Measurements from ENCODE around the gene NUCKS1. TPM values are rescaled to one million over a fixed set of nuclear protein-coding genes. Genes with fewer than 3 reads are reported as not detected.

NUCKS1 gene
- total and polyA plus RNA-seq, 2 of the 13 experiments (the other 11 are each of a cell fraction or from before 2014, with no cell fraction given): 35.5 to 117 TPM

- TF ChIP-seq ISL2 (CRISPR knock-in tag; IDR thresholded peaks at IDR 0.05) (0 out of 2 replicates have a peak, but pooled peaks have one; percentile 29), RBM39 (IDR thresholded peaks at IDR 0.05; ENCODE audit: low read depth, low read length, poor library complexity, severe bottlenecking) (no peak), ZBTB7A (CRISPR knock-in tag; IDR thresholded peaks at IDR 0.05) (no peak), ZFP37 (CRISPR knock-in tag; IDR thresholded peaks at IDR 0.05; ENCODE audit: borderline replicate concordance) (no peak), CSRNP1 (CRISPR knock-in tag; IDR thresholded peaks at IDR 0.05) (no peak), ZNF7 (CRISPR knock-in tag; IDR thresholded peaks at IDR 0.05) (no peak), ASH2L (IDR thresholded peaks at IDR 0.05; ENCODE audit: insufficient read length, low read depth, low read length) (no peak), HNF4A (CRISPR knock-in tag; IDR thresholded peaks at IDR 0.05) (peak; percentile 59), MTA1 (CRISPR knock-in tag; IDR thresholded peaks at IDR 0.05; ENCODE audit: borderline replicate concordance) (no peak), SP1 (IDR thresholded peaks at IDR 0.05) (no peak), SP1 (CRISPR knock-in tag; IDR thresholded peaks at IDR 0.05) (no peak), ZMAT3 (CRISPR knock-in tag; conservative IDR thresholded peaks at IDR 0.05) (no peak), TFE3 (CRISPR knock-in tag; IDR thresholded peaks at IDR 0.05) (no peak), FOSL2 (CRISPR knock-in tag; IDR thresholded peaks at IDR 0.05) (0 out of 2 replicates have a peak, but pooled peaks have one; percentile 17), ZMYM2 (CRISPR knock-in tag; IDR thresholded peaks at IDR 0.05) (peak; percentile 48; the same call in 1 of the 2 replicates), ZNF256 (CRISPR knock-in tag; conservative IDR thresholded peaks at IDR 0.05) (no peak), FOXM1 (CRISPR knock-in tag; IDR thresholded peaks at IDR 0.05) (no peak), NR2F1 (CRISPR knock-in tag; IDR thresholded peaks at IDR 0.05) (no peak), ZNF780A (CRISPR knock-in tag; IDR thresholded peaks at IDR 0.05) (no peak), TBP (CRISPR knock-in tag; IDR thresholded peaks at IDR 0.05) (no peak), NR2F6 (IDR thresholded peaks at IDR 0.05) (no peak), NR2F6 (CRISPR knock-in tag; IDR thresholded peaks at IDR 0.05) (0 out of 2 replicates have a peak, but pooled peaks have one; percentile 9), ZNF18 (CRISPR knock-in tag; IDR thresholded peaks at IDR 0.05; ENCODE audit: insufficient replicate concordance) (no peak), EHMT2 (IDR thresholded peaks at IDR 0.05; ENCODE audit: borderline replicate concordance, low read depth, low read length) (no peak), WIZ (CRISPR knock-in tag; IDR thresholded peaks at IDR 0.05) (no peak), MBNL3 (CRISPR knock-in tag; conservative IDR thresholded peaks at IDR 0.05) (no peak), ZMYM3 (CRISPR knock-in tag; IDR thresholded peaks at IDR 0.05) (peak; percentile 58), NFE2 (CRISPR knock-in tag; IDR thresholded peaks at IDR 0.05) (no peak), ZNF230 (CRISPR knock-in tag; IDR thresholded peaks at IDR 0.05) (no peak), ZNF737 (CRISPR knock-in tag; IDR thresholded peaks at IDR 0.05; ENCODE audit: borderline replicate concordance) (no peak)
Observed at GRCh38 chr1:205726619-205727125, 23.3 kb downstream of the NUCKS1 start (continued).

Data from HepG2 (cell line).